Thoracic aorta (tissue), 2 donors: Measurements from ENCODE around the gene DDAH1. TPM values are rescaled to one million over a fixed set of nuclear protein-coding genes. Genes with fewer than 3 reads are reported as not detected.
"Not testable (repeated sequence)": the region's sequence is repeated elsewhere in the genome, so short reads cannot be mapped to it uniquely, and the experiment has no call there.

Experiments
- ATAC-seq: fragments of 150-250 bp; one replicate; pipeline ENCODE4 v1.8.0; 2017; ENCODE audit warnings: low read depth; ENCODE audit not compliant: insufficient number of reproducible peaks, low FRiP score
- DNase-seq: peaks from one replicate; pipeline ENCODE4 v3.0.0-alpha.2; 2020; ENCODE audit warnings: low spot score
- H3K27ac ChIP-seq, 2 donors: fragments of 200-600 bp; sonication (generic); 1 replicate in 1 of 2; 2 replicates in 1 of 2; pipeline ENCODE4 v1.5.1; 2016; ENCODE audit warnings: mild to moderate bottlenecking in 2 of 2, moderate library complexity in 2 of 2
- H3K27me3 ChIP-seq: fragments of 200-600 bp; sonication (generic); replicated peaks from 2 replicates; pipeline ENCODE4 v1.6.0; 2016; ENCODE audit warnings: mild to moderate bottlenecking; ENCODE audit not compliant: insufficient read depth
- H3K36me3 ChIP-seq: fragments of 200-600 bp; sonication (generic); one replicate; pipeline ENCODE4 v1.5.1; 2016
- H3K4me1 ChIP-seq, 2 donors: fragments of 200-600 bp; sonication (generic); 1 replicate in 1 of 2; 2 replicates in 1 of 2; pipeline versions ENCODE4 v1.5.1 to v1.6.0; 2016; ENCODE audit warnings: low read depth in 2 of 2, mild to moderate bottlenecking in 1 of 2; ENCODE audit not compliant: control insufficient read depth in 1 of 2
- H3K4me3 ChIP-seq: fragments of 200-600 bp; sonication (generic); 2 replicates; pipeline ENCODE4 v1.5.1; 2016; ENCODE audit warnings: mild to moderate bottlenecking
- H3K9me3 ChIP-seq: fragments of 200-600 bp; sonication (generic); 2 replicates; pipeline ENCODE4 v1.5.1; 2016
- total RNA-seq, 2 donors: library from RNA; depleted of rRNA; stranded (reverse); fragments of >200 nt; gene quantifications; one replicate each; pipeline versions ENCODE4 v1.1.0 to v1.2.3, GENCODE V29; 2016
- TF ChIP-seq, protein P1 (sequence below): fragments of 200-600 bp; sonication (generic); IDR thresholded peaks from one replicate; pipeline ENCODE4 v1.5.1; 2019; ENCODE audit warnings: antibody characterized with exemption

Gene DDAH1
- total RNA-seq, 2 donors from 2014 or later = 30.5 to 55.4 TPM

DNA sequence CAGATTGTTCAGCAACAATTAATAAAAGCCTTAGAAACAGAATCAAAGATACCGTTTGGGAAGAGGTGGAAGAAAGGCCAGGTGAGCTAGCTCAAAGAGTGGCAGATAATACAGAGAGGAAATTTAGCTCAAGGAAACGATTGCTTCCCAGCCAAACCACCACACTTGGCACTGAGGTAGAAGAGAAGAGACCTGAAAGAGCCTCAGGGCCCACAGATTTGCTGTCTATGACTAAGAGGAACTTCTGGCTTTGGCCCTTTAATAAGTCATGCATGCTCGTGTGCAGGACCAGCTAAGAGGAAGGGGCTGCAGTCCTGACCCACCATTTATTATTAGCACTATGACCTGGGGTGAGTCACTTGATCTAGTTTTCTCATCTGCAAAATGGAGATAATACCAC is 115.7 kb downstream of the DDAH1 start:
- H3K27me3 ChIP-seq = no peaks in the 10 kb centered on the region
- no peaks in the 10 kb centered on the region for H3K9me3 ChIP-seq
- ATAC-seq (no peak), DNase-seq (no peak)
- no peak overlapping the region for H3K4me3 ChIP-seq
- TF ChIP-seq, protein P1, sequence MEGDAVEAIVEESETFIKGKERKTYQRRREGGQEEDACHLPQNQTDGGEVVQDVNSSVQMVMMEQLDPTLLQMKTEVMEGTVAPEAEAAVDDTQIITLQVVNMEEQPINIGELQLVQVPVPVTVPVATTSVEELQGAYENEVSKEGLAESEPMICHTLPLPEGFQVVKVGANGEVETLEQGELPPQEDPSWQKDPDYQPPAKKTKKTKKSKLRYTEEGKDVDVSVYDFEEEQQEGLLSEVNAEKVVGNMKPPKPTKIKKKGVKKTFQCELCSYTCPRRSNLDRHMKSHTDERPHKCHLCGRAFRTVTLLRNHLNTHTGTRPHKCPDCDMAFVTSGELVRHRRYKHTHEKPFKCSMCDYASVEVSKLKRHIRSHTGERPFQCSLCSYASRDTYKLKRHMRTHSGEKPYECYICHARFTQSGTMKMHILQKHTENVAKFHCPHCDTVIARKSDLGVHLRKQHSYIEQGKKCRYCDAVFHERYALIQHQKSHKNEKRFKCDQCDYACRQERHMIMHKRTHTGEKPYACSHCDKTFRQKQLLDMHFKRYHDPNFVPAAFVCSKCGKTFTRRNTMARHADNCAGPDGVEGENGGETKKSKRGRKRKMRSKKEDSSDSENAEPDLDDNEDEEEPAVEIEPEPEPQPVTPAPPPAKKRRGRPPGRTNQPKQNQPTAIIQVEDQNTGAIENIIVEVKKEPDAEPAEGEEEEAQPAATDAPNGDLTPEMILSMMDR = no peak
- peaks cover 5% of the 10 kb centered on the region for H3K36me3 ChIP-seq
- H3K4me1 ChIP-seq = peaks cover 1 to 5% of the 10 kb centered on the region in 2 donors
- no peak overlapping the region for H3K27ac ChIP-seq

DNA sequence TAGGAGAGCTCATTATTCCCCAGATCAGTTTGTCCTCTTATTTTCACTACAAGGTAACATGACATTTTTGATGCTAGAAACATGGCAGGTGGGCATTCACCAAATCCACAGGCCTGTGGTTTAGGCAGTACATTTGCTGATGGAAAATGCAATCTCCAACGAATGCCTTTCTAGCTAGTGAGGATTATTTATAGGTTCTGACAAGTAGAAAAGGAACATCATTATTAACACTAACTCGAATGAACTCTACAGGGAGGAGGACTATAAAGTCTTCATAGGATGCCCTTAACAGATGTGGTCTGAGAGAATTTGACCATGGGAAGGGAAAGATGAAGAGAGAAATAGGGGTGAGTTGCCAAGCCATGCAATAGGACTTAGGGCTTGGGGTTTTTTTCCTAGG is 117.1 kb downstream of the DDAH1 start:
- peaks cover under 1 to 18% of the 10 kb centered on the region in 2 donors for H3K4me1 ChIP-seq
- TF ChIP-seq, protein P1 = no peak
- no peak for ATAC-seq
- peaks cover 5% of the 10 kb centered on the region for H3K36me3 ChIP-seq
- H3K27me3 ChIP-seq = no peaks in the 10 kb centered on the region
- no peaks in the 10 kb centered on the region for H3K9me3 ChIP-seq
- H3K27ac ChIP-seq = no peak overlapping the region
- no peak overlapping the region for H3K4me3 ChIP-seq
- DNase-seq = no peak

DNA sequence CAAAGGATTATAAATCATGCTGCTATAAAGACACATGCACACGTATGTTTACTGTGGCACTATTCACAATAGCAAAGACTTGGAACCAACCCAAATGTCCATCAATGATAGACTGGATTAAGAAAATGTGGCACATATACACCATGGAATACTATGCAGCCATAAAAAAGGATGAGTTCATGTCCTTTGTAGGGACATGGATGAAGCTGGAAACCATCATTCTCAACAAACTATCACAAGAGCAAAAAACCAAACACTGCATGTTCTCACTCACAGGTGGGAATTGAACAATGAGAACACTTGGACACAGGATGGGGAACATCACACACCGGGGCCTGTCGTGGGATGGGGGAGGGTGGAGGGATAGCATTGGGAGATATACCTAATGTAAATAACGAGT is 117.7 kb downstream of the DDAH1 start:
- ATAC-seq, H3K27ac ChIP-seq, H3K9me3 ChIP-seq, H3K36me3 ChIP-seq, H3K4me3 ChIP-seq, H3K27me3 ChIP-seq, DNase-seq: not testable (repeated sequence)
- H3K4me1 ChIP-seq = peaks cover 7 to 25% of the 10 kb centered on the region in 2 donors

DNA sequence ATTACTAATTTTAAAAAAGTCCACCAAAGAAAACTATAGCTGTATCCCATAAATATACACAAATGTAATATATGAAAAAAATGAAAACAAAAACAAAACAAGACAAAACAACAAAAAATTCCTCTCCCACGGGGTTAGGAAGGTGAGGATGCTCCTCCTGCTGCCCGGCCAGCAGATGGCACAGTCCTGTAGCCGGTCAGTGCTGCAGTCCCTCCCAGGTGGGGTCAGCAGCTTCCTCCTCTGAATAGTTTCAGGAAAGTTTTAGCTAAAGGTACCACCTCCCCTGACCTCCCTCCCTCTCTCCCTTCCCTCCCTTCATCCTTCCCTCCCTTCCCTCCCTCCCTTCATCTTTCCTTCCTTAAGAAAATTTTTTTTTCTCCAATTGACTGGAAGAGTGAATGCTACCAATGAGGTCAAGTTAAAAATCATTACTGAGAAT is 120.7 kb downstream of the DDAH1 start:
- peaks cover 14 to 51% of the 10 kb centered on the region in 2 donors for H3K4me1 ChIP-seq
- no peaks in the 10 kb centered on the region for H3K9me3 ChIP-seq
- peak overlapping the region; percentile 51 to 62 for H3K27ac ChIP-seq
- no peak overlapping the region for H3K4me3 ChIP-seq
- ATAC-seq = no peak
- no peaks in the 10 kb centered on the region for H3K27me3 ChIP-seq
- TF ChIP-seq, protein P1 = peak; percentile 16
- H3K36me3 ChIP-seq = peaks cover 5% of the 10 kb centered on the region
- DNase-seq = no peak

DNA sequence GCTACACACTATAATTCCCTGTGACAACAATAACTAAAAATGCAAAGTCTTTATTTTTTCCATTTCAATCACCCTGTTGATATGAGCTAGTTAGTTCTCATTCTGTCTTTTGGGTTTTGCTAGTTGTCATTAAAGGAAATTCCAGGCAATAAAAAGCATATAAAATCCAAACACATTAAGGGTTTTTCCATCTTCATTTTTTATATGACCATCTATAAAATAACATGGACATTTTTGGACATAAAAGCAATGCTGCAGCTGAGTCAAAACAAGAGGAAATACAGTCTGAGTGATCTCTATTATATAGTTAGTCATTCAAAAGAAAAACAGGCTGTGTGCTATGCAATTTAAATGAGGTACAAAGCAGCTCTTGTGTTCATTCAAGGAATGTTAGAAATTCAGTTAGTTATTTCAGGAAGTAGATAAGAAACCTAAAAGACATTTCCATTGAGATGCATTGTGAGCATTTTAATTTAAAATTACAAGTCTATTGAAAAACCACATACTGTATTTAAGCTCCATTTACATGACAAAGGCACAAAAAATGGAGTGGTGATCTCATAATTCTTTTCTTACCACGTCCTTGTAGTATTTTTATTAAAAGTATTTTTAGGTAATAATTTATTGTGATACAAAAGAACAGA is 121.2 kb downstream of the DDAH1 start:
- Histone ChIP-seq H3K4me3 (no peak overlapping the region), H3K27me3 (no peaks in the 10 kb centered on the region), H3K27ac (peak overlapping the region; percentile 51 to 62), H3K36me3 (peaks cover under 1% of the 10 kb centered on the region), H3K9me3 (no peaks in the 10 kb centered on the region), H3K4me1 (peaks cover 16 to 55% of the 10 kb centered on the region in 2 donors)
- DNase-seq = no peak
- ATAC-seq = no peak
- TF ChIP-seq, protein P1 = no peak

DNA sequence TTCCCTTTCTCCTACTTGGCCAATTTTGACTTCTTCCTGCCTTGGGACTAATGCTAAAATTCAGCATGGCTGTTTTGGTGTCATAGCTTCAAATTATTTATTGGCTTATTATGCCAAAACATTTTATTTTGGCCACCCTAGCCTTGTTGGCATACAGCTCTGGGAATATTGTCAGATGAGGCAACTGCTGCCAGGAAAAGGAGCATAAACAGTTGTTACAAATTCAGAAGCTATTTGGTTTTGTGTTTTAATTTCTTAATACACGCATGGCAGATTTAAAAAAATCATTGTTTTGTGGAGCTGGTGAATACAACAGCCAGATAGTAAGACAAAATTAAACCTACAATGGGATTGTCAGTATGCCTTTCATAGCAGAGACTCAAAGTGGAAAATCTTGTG is 121.7 kb downstream of the DDAH1 start:
- ATAC-seq (peak; percentile 31), DNase-seq (no peak)
- Histone ChIP-seq H3K4me1 (peaks cover 16 to 55% of the 10 kb centered on the region in 2 donors), H3K9me3 (no peaks in the 10 kb centered on the region), H3K27ac (peak overlapping the region; percentile 51 to 62), H3K27me3 (no peaks in the 10 kb centered on the region), H3K36me3 (no peaks in the 10 kb centered on the region), H3K4me3 (no peak overlapping the region)
- TF ChIP-seq, protein P1 = no peak
